ENCODE measurements around the gene TMEM238L.

DNA sequence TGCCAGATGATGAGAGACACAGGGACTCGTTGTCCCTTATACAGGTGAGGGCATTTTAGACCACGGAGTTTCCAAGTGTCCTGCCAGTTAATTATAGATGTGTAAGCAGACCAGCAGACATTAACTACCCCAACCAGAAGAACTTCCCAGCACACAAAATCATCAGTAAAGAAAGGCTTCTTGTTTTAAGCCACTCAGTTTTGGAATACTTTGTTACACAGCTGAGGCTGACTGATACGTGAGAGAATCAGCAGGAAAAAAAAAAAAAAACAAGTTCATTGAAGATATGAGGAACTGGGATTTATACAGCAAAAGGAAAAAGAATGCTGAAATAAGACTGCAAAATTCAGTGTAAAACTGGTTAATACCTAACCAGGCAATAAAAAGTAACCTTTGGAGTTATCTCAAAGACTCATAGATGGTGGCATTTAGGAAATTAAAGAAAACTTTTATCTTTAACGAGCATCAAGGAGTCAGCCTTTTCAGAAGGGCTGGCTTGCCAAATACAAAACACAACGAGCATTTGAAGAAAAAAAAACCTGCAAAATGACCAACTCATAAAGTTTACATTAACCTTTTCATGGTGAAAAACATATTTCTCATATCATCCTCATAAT, 28.1 kb downstream of the TMEM238L start:
- TF ChIP-seq SP2 (CRISPR knock-in tag; IDR thresholded peaks at IDR 0.05) = no peak
- TF ChIP-seq, protein P1, sequence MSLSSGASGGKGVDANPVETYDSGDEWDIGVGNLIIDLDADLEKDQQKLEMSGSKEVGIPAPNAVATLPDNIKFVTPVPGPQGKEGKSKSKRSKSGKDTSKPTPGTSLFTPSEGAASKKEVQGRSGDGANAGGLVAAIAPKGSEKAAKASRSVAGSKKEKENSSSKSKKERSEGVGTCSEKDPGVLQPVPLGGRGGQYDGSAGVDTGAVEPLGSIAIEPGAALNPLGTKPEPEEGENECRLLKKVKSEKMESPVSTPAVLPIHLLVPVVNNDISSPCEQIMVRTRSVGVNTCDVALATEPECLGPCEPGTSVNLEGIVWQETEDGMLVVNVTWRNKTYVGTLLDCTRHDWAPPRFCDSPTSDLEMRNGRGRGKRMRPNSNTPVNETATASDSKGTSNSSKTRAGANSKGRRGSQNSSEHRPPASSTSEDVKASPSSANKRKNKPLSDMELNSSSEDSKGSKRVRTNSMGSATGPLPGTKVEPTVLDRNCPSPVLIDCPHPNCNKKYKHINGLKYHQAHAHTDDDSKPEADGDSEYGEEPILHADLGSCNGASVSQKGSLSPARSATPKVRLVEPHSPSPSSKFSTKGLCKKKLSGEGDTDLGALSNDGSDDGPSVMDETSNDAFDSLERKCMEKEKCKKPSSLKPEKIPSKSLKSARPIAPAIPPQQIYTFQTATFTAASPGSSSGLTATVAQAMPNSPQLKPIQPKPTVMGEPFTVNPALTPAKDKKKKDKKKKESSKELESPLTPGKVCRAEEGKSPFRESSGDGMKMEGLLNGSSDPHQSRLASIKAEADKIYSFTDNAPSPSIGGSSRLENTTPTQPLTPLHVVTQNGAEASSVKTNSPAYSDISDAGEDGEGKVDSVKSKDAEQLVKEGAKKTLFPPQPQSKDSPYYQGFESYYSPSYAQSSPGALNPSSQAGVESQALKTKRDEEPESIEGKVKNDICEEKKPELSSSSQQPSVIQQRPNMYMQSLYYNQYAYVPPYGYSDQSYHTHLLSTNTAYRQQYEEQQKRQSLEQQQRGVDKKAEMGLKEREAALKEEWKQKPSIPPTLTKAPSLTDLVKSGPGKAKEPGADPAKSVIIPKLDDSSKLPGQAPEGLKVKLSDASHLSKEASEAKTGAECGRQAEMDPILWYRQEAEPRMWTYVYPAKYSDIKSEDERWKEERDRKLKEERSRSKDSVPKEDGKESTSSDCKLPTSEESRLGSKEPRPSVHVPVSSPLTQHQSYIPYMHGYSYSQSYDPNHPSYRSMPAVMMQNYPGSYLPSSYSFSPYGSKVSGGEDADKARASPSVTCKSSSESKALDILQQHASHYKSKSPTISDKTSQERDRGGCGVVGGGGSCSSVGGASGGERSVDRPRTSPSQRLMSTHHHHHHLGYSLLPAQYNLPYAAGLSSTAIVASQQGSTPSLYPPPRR (CRISPR knock-in tag; IDR thresholded peaks at IDR 0.05; ENCODE audit: borderline replicate concordance) = no peak
- no peak for TF ChIP-seq RFX5 (IDR thresholded peaks at IDR 0.05; ENCODE audit: low read depth, low read length)
- no peak for TF ChIP-seq SMARCC2 (IDR thresholded peaks at IDR 0.05)
- TF ChIP-seq, protein P2, sequence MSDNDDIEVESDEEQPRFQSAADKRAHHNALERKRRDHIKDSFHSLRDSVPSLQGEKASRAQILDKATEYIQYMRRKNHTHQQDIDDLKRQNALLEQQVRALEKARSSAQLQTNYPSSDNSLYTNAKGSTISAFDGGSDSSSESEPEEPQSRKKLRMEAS (IDR thresholded peaks at IDR 0.05) = no peak
- TF ChIP-seq, protein P3, sequence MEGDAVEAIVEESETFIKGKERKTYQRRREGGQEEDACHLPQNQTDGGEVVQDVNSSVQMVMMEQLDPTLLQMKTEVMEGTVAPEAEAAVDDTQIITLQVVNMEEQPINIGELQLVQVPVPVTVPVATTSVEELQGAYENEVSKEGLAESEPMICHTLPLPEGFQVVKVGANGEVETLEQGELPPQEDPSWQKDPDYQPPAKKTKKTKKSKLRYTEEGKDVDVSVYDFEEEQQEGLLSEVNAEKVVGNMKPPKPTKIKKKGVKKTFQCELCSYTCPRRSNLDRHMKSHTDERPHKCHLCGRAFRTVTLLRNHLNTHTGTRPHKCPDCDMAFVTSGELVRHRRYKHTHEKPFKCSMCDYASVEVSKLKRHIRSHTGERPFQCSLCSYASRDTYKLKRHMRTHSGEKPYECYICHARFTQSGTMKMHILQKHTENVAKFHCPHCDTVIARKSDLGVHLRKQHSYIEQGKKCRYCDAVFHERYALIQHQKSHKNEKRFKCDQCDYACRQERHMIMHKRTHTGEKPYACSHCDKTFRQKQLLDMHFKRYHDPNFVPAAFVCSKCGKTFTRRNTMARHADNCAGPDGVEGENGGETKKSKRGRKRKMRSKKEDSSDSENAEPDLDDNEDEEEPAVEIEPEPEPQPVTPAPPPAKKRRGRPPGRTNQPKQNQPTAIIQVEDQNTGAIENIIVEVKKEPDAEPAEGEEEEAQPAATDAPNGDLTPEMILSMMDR (CRISPR knock-in tag; IDR thresholded peaks at IDR 0.05) = no peak
- no peak for TF ChIP-seq PHF21A (CRISPR knock-in tag; IDR thresholded peaks at IDR 0.05)
- TF ChIP-seq ZNF317 (CRISPR knock-in tag; IDR thresholded peaks at IDR 0.05) = no peak
- no peak for TF ChIP-seq NR2C2 (CRISPR knock-in tag; IDR thresholded peaks at IDR 0.05; ENCODE audit: borderline replicate concordance)
- TF ChIP-seq KAT2B (IDR thresholded peaks at IDR 0.05; ENCODE audit: borderline replicate concordance, low read depth, low read length) = no peak
- no peak for TF ChIP-seq EZH2 (conservative IDR thresholded peaks at IDR 0.05; ENCODE audit: low read depth, low read length)
- no peak for TF ChIP-seq SP4 (CRISPR knock-in tag; IDR thresholded peaks at IDR 0.05)
